Stimulated activated CD8-positive, alpha-beta memory T cell treated with anti-CD3 and anti-CD28 coated beads, Interleukin-12 subunit alpha, Interleukin-12 subunit beta, amount 100 ng/mL, for 4 hours (primary cell): ENCODE measurements around the gene HOXC12.

Source experiments
- DNase-seq: peaks from one replicate; pipeline ENCODE4 v3.0.0-alpha.2; 2020; ENCODE audit warnings: low read depth

HOXC12 gene

GRCh38 chr12:53940443-53941014 lies 14.2 kb upstream of the HOXC12 start:
- DNase-seq, result no peak

DNA sequence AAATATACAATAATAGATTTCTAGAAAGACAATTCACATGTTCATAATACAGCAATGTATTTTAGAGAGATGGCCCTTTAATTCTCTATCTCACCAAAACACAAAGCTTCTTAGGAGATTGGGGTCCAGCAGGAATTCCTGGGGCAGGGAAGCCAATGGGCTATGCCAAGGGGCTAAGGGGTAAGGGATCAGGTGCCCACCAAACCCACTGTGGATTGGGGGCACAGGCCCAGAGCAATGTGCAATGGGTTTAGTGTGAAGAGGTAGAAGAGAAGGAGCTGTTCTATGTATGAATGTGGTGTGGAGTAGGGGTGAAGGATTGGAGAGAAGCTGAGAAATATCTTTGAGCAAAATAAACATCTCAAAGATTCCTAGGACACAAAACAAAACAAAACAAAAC lies 13.5 kb upstream of the HOXC12 start:
- DNase-seq, result no peak

GRCh38 chr12:53941750-53942149 lies 13.0 kb upstream of the HOXC12 start:
- no peak for DNase-seq

DNA sequence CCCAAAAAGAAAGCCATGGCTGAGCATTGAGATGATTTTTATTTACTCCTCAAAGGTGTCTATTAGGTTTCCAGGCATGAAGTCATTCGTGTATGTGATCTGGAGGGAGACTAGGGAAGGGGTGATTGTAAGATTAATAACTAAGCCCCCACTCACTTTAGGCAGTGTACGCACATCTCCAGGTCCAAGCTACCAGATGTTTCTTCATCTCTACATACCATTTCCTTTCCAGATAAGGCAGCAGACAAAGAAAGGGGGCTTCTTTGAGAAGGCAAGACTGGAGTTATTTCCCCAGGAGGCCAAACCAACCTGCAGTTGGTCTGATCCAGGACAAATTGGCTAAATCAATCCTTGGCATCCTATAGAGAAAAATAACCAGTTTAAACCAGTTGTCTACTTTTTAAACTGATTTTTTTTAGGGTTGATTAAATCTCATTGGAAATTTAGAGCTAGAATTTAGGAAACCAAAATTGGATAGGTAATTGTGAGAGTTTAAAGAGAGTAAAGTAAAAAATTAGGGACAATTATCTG lies 12.2 kb upstream of the HOXC12 start:
- DNase-seq, result no peak

DNA sequence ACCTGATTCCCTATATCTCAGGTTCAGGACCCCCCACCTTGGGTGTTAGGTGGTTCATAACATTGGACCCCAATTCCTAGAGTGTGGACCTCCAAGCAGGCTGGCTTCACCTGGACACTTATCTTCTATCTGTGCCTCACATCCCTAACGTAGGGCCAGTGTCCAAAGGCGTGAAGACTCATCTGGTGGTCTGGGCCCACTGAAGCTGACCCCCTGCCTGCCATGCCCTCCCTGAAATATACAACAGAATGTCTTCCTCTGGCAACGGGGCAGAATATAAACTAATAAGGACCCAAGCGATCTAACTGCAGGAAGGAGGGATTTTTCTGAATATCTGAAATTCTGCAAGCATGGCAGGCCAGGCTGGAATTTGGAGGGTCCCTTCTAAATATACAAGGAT lies 10.5 kb upstream of the HOXC12 start:
- no peak for DNase-seq

DNA sequence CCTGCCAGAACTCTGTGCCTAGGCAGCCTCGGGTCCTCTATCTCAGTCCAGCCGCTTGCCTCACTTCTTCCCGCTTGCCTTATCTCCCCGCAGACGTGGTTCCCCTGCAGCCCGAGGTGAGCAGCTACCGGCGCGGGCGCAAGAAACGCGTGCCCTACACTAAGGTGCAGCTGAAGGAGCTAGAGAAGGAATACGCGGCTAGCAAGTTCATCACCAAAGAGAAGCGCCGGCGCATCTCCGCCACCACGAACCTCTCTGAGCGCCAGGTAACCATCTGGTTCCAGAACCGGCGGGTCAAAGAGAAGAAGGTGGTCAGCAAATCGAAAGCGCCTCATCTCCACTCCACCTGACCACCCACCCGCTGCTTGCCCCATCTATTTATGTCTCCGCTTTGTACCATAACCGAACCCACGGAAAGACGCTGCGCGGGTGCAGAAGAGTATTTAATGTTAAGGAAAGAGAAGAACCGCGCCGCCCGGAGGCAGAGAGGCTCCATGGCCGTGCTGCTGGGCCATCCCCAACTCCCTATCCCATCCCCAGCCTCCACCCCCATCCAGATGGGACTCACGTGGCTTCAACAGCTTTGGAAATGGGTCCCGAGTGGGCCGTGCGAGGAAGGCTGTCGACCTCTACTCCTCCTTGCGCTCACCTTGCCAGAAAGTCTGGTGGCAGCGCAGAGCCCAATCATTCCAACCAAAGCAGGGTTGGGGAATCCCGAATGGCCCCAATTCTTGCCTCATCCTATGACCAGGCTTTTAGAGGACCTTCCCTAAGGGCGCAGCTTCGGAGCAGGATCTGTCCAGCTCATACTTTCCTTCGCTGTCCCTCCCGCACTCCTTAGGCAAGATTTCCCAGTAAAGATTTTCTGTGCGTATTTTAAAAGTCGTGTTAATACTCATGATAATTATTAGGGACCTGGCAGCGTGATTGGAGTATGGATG lies 9.5 kb upstream of the HOXC12 start:
- DNase-seq, result no peak

DNA sequence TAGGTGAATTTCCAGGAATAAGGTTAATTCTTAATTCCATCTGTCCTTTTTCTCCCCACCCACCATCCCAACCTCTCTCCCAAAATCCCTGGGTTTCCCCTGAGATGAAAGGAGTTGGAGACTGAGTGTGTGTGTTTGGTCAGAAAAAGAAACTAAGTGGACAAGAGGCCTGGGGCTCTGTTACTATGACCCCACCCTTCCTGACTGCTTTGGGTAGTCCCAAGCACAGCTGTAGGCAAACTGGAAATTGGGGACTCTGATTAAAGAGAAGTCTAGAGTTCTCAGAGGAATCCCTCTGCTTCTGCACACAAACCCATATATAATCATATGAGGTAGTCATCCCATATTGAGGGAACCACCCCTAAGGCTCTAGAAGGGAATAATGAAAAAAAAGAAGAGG lies 7.0 kb upstream of the HOXC12 start:
- DNase-seq, result no peak

- DNase-seq, result no peak
These were observed 5.8 kb upstream of the HOXC12 start for GRCh38 chr12:53948650-53949593.

- DNase-seq, result no peak
These were observed 4.9 kb upstream of the HOXC12 start for GRCh38 chr12:53949631-53950436.

GRCh38 chr12:53950437-53950773 lies 4.3 kb upstream of the HOXC12 start:
- no peak for DNase-seq

GRCh38 chr12:53950789-53951576 lies 3.7 kb upstream of the HOXC12 start:
- no peak for DNase-seq

GRCh38 chr12:53951577-53952334 lies 2.9 kb upstream of the HOXC12 start:
- no peak for DNase-seq

DNA sequence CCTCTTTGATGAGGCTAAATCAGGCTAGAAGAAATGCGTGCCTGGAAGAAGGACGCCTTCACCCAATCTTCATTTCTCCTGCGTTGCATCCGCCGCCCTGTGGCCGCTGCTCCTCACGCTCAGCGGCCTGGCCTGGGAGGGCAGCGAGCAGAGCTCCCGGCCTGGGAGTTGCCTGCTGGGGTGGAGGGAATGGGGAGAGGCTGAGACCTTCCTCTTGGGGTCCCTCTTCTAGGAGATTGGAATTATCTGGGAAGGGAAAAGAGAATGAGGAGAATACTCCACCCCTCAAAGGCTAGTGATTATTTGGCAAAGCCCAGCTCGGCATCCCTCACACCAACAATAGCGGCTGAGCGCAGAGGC lies 2.4 kb upstream of the HOXC12 start:
- DNase-seq, result no peak

DNA sequence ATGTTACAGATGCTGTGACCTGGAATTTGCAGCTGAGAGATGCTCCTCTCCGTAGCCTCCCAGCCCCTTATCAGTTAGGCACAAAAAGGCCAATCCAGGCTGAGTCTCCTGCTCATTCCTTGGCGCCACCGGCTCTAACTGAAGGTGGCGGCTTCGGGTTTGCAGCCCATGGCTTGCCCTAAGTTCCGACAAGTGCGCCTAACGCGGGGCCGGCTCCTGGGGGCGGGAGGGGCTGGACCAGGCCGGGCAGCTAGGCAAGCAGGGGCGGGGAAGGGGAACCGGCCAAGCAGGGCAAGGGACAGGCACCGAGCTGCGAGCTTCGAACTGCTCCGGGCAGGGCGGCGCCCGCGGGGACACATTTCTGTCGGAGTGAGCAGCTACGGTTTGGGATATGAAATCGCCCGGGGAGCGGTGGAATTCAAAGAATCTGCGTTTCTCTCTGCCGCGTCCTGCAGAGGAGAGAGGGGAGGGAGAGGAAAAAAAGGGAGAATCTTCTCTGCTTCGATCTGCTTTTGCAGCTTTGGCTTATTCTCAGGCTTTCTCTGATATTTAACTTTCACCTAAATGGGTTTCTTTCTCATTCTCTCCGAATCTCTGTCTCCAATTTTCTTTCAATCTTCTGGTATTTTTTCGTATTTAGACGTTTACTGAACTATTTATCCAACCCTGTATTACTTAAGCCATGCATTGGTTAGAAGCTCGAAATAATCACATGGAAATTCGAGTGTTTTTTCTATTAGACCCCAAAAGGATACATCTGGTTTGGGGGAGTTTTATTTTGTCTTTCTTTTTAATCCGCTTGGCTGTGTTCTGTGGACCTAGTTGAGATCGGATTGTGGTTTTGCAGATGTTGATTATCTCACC lies 1.6 kb upstream of the HOXC12 start:
- no peak for DNase-seq

DNA sequence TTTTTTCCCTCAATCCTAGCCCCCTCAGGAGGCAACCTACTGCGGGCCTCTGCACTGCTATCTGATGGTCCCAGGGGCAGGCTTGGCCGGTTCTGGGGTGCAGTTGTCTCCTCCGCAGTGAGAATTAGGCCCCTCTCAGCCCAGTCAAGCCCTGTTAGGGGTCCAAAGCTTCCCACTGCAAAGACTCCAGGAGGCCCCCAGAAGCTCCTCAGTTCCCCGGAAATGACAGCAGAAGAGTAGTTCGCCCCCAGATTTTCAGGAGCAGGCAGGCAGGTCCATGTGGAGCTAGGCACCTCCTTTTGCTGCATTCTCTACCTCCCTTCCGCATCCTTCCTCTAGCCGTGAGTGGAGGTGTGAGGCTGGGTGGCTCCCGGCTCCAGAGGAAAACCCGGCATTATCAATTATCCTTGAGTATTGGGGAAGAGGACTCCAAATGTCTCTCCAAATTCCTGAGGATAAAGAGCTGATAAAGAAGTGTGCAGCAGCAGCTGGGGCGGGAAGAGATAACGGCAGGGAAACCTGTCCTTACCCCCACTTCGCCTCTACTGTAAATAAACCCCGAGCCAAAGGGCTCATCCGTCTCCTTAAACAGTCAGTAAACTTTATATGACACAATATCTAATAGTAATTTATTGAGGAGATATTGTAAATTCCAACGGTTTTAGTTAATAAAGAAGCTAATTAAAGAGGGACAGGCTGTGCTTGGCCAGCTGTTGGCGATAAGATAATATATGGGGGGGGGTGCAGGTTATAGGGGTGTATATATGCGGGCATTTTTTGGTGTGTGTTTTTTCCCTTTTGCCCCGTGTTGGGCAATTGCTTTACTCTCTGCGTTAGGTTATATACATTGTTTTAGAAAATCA lies 641 bp upstream of the HOXC12 start:
- DNase-seq, result no peak

GRCh38 chr12:53955036-53955775 lies 503 bp downstream of the HOXC12 start:
- no peak for DNase-seq

- DNase-seq, result no peak
These were observed 1.1 kb downstream of the HOXC12 start for GRCh38 chr12:53955776-53956250.
